IMR-90 (cell line): Measurements from ENCODE around the gene FYCO1. TPM values are rescaled to one million over a fixed set of nuclear protein-coding genes. Genes with fewer than 3 reads are reported as not detected.

ENCODE experiments used
- ATAC-seq: fragments of 200-7000 bp; cut with Tn5 transposase; 2 replicates; pipeline ENCODE4 v1.9.1; 2020; ENCODE audit warnings: low read depth, mild to moderate bottlenecking, moderate library complexity
- BruUV-seq: library from RNA; stranded (reverse); fragments of 400-500 nt; replicated peaks from 2 replicates; lab custom pipeline; 2021; lab: Mats Ljungman, UMichigan
- CTCF ChIA-PET: fragments of 300-600 bp; formaldehyde crosslinking; extraction: SDS; loops from one replicate; lab custom pipeline; 2021; ENCODE audit warnings: antibody characterized with exemption; lab: Yijun Ruan, JAX
- POLR2A ChIA-PET: fragments of 300-600 bp; sonication (Branson Sonifier 250); formaldehyde crosslinking; loops from one replicate; lab custom pipeline; 2022; ENCODE audit warnings: antibody characterized with exemption; ENCODE audit not compliant: unreplicated experiment; lab: Charles Lee
- DNase-seq: peaks from one replicate; pipeline ENCODE4 v3.0.0; 2013
- H2AFZ ChIP-seq: replicated peaks from 2 replicates; pipeline ENCODE3; 2013; ENCODE audit warnings: low read length, mild to moderate bottlenecking; ENCODE audit not compliant: poor library complexity
- H2AK5ac ChIP-seq: 2 replicates; pipeline ENCODE4 v1.6.1; 2013; ENCODE audit warnings: low read depth, low read length, inconsistent platforms
- H2AK9ac ChIP-seq: replicated peaks from 2 replicates; pipeline ENCODE3; 2013; ENCODE audit warnings: mild to moderate bottlenecking, low read depth, low read length, moderate library complexity; ENCODE audit not compliant: poor library complexity
- H2BK120ac ChIP-seq: 2 replicates; pipeline ENCODE4 v1.6.1; 2013; ENCODE audit warnings: low read depth, low read length, inconsistent platforms
- H2BK15ac ChIP-seq: 3 replicates; pipeline ENCODE4 v1.6.1; 2013; ENCODE audit warnings: low read depth, low read length, inconsistent platforms
- H2BK20ac ChIP-seq: 2 replicates; pipeline ENCODE4 v1.6.1; 2013; ENCODE audit warnings: low read depth, mild to moderate bottlenecking, inconsistent platforms, low read length, moderate library complexity
- H2BK5ac ChIP-seq: 2 replicates; pipeline ENCODE4 v1.6.1; 2013; ENCODE audit warnings: mild to moderate bottlenecking, low read depth, low read length, inconsistent platforms; ENCODE audit not compliant: poor library complexity, severe bottlenecking
- H3K14ac ChIP-seq: replicated peaks from 2 replicates; pipeline ENCODE4 v1.6.1; 2013; ENCODE audit warnings: low read depth, low read length, inconsistent platforms
- H3K18ac ChIP-seq: 2 replicates; pipeline ENCODE4 v1.6.1; 2013; ENCODE audit warnings: low read depth, low read length, control low read depth
- H3K23ac ChIP-seq: 2 replicates; pipeline ENCODE4 v1.6.1; 2013; ENCODE audit warnings: low read depth, low read length, inconsistent platforms
- H3K27ac ChIP-seq: 2 replicates; pipeline ENCODE4 v1.5.1; 2013; ENCODE audit warnings: mild to moderate bottlenecking, control low read depth, low read length; ENCODE audit not compliant: insufficient read depth
- H3K27me3 ChIP-seq: 2 replicates; pipeline ENCODE4 v1.6.1; 2013; ENCODE audit warnings: low read length; ENCODE audit not compliant: control insufficient read depth, insufficient read depth
- H3K36me3 ChIP-seq: 2 replicates; pipeline ENCODE4 v1.6.1; 2013; ENCODE audit warnings: low read length, mixed read lengths; ENCODE audit not compliant: control insufficient read depth, insufficient read depth
- H3K4ac ChIP-seq: 2 replicates; pipeline ENCODE4 v1.6.1; 2013; ENCODE audit warnings: low read depth, low read length, inconsistent platforms
- H3K4me1 ChIP-seq: 2 replicates; pipeline ENCODE4 v1.6.1; 2013; ENCODE audit warnings: low read length, mixed read lengths; ENCODE audit not compliant: control insufficient read depth, insufficient read depth
- H3K4me2 ChIP-seq: 2 replicates; pipeline ENCODE4 v1.6.1; 2013; ENCODE audit warnings: low read depth, mild to moderate bottlenecking, control low read depth, low read length, moderate library complexity
- H3K4me3 ChIP-seq: 2 replicates; pipeline ENCODE4 v1.5.1; 2013; ENCODE audit warnings: low read depth, mild to moderate bottlenecking, control low read depth, low read length, moderate library complexity; ENCODE audit not compliant: insufficient read depth
- H3K56ac ChIP-seq: 2 replicates; pipeline ENCODE4 v1.6.1; 2013; ENCODE audit warnings: low read length, inconsistent platforms; ENCODE audit not compliant: insufficient read depth; ENCODE audit errors: extremely low read depth
- H3K79me1 ChIP-seq, 2 experiments: 2 replicates each; pipeline ENCODE4 v1.6.1; 2013; ENCODE audit warnings: low read length in 2 of 2, inconsistent platforms in 1 of 2, low read depth in 1 of 2
- H3K9ac ChIP-seq: 2 replicates; pipeline ENCODE4 v1.6.1; 2013; ENCODE audit warnings: low read depth, low read length, control low read depth
- H3K9me1 ChIP-seq: 2 replicates; pipeline ENCODE4 v1.6.1; 2013; ENCODE audit warnings: low read length, inconsistent platforms; ENCODE audit not compliant: insufficient read depth
- H3K9me3 ChIP-seq: 2 replicates; pipeline ENCODE4 v1.6.1; 2013; ENCODE audit warnings: low read length; ENCODE audit not compliant: control insufficient read depth, insufficient read depth
- H4K20me1 ChIP-seq: 2 replicates; pipeline ENCODE4 v1.6.1; 2013; ENCODE audit warnings: low read length, inconsistent platforms; ENCODE audit not compliant: insufficient read depth
- H4K5ac ChIP-seq: 2 replicates; pipeline ENCODE4 v1.6.1; 2013; ENCODE audit warnings: mild to moderate bottlenecking, low read depth, low read length, control low read depth
- H4K8ac ChIP-seq, 2 experiments: 2 replicates each; pipeline ENCODE4 v1.6.1; 2013; ENCODE audit warnings: low read depth in 2 of 2, low read length in 2 of 2, control low read depth in 1 of 2, inconsistent platforms in 1 of 2
- H4K91ac ChIP-seq: 2 replicates; pipeline ENCODE4 v1.6.1; 2013; ENCODE audit warnings: low read depth, low read length, inconsistent platforms; ENCODE audit not compliant: insufficient read depth
- MXI1 ChIP-seq: IDR thresholded peaks from 2 replicates; pipeline ENCODE4 v1.6.1; 2012; ENCODE audit warnings: low read depth, mild to moderate bottlenecking, low read length, moderate library complexity, borderline replicate concordance
- POLR2A ChIP-seq: IDR thresholded peaks from 2 replicates; pipeline ENCODE4 v1.6.1; 2012; ENCODE audit warnings: mild to moderate bottlenecking, low read depth, low read length
- SMC3 ChIP-seq: fragments of 150-350 bp; IDR thresholded peaks from 2 replicates; pipeline ENCODE4 v1.6.1; 2016; ENCODE audit warnings: low read depth, mild to moderate bottlenecking, antibody characterized with exemption, low read length, moderate library complexity
- WGBS, 2 experiments: methylation state at CpG; one replicate each; pipeline versions ENCODE4 v1.1.5 to v1.1.7; 2013; ENCODE audit warnings: missing lambda C conversion rate in 2 of 2; ENCODE audit not compliant: insufficient read length in 1 of 2; ENCODE audit errors: extremely low coverage in 2 of 2; 5-methylcytosine and 5-hydroxymethylcytosine counted together
- dilution Hi-C: fragments of 300-500 bp; cut with HindIII; formaldehyde crosslinking; loops from one replicate; pipeline ENCODE4 v1.14.3; 2018; ENCODE audit warnings: low sequenced_read_pairs; ENCODE audit not compliant: unreplicated experiment
- in situ Hi-C: fragments of 300-500 bp; cut with MboI; formaldehyde crosslinking; loops from 3 replicates; pipeline ENCODE4 v1.14.3; 2019; ENCODE audit warnings: low sequenced_read_pairs, inconsistent platforms, mixed read lengths
- intact Hi-C: fragments of 100-400 bp; cut with micrococcal nuclease; formaldehyde crosslinking; loops from 2 replicates; pipeline ENCODE4 v1.10.0; 2022
- polyA plus RNA-seq, 3 experiments: library from polyadenylated mRNA; depleted of rRNA; stranded (reverse); fragments of >200 nt; gene quantifications; 2 replicates each; pipeline ENCODE4 v1.2.3, GENCODE V29; 2012; ENCODE audit warnings: low replicate concordance in 1 of 3
- total RNA-seq: library from RNA; depleted of rRNA; stranded (reverse); fragments of >200 nt; gene quantifications from 2 replicates; pipeline ENCODE4 v1.2.3, GENCODE V29; 2012
- TF ChIP-seq, protein P1 (sequence below): fragments of 150-350 bp; IDR thresholded peaks from 2 replicates; pipeline ENCODE4 v1.6.1; 2016; ENCODE audit warnings: low read depth, mild to moderate bottlenecking, low read length, moderate library complexity, borderline replicate concordance
- TF ChIP-seq, protein P2 (sequence below): fragments of 150-350 bp; IDR thresholded peaks from 2 replicates; pipeline ENCODE4 v1.6.1; 2017; ENCODE audit warnings: mild to moderate bottlenecking, antibody characterized with exemption, low read length, low read depth

Gene FYCO1
- total and polyA plus RNA-seq, 2 of the 4 experiments (the other 2 are of a cell fraction) = 13.7 to 20.1 TPM

DNA sequence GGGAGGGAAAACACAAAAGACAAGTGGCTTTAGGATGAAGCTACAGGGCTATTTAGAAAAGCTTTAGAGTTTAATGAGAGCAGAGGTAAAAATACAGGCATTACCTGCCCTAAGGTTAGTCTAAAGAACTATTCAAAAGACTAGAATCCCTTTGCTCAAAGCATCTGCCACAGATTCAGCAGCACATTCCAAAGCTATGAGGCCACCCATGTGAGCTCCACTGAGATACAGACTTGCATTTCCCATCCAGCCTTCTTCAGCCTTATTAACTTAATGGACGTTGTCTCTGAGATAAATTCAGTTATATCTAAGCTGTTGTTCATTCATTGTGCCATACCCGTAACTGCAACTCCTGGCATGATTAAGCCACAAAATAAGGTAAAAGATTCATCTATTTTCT is 26.9 kb downstream of the FYCO1 start:
- intact Hi-C loops = no loop called here
- peak overlapping the region; percentile 50 for H2BK20ac ChIP-seq

More for the DNA sequence above, 26.9 kb downstream of the FYCO1 start:
- ChIA-PET CTCF (interaction anchor here (1.6 to 2.4 kb wide), 3 partner anchors 30 to 119 kb away, joined by 4 to 9 read pairs (median 5); no protein-coding TSS in a partner anchor), POLR2A (interaction anchor here (0.8 kb wide), 1 partner anchor 20 kb away, joined by 3 read pairs; no protein-coding TSS in a partner anchor)
- BruUV-seq = no TSS peak
- H2AFZ ChIP-seq = no peak overlapping the region
- no peaks in the 10 kb centered on the region for H3K9me3 ChIP-seq
- H3K9me1 ChIP-seq = peaks cover 15% of the 10 kb centered on the region
- peaks cover 0 to 3% of the 10 kb centered on the region in 2 experiments; a peak in 1 of 4 replicates for H3K79me1 ChIP-seq
- H2BK120ac ChIP-seq = peak overlapping the region; percentile 42
- no peak for TF ChIP-seq SMC3
- TF ChIP-seq, protein P1, sequence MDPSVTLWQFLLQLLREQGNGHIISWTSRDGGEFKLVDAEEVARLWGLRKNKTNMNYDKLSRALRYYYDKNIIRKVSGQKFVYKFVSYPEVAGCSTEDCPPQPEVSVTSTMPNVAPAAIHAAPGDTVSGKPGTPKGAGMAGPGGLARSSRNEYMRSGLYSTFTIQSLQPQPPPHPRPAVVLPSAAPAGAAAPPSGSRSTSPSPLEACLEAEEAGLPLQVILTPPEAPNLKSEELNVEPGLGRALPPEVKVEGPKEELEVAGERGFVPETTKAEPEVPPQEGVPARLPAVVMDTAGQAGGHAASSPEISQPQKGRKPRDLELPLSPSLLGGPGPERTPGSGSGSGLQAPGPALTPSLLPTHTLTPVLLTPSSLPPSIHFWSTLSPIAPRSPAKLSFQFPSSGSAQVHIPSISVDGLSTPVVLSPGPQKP = no peak
- TF ChIP-seq MXI1 = no peak
- TF ChIP-seq, protein P2, sequence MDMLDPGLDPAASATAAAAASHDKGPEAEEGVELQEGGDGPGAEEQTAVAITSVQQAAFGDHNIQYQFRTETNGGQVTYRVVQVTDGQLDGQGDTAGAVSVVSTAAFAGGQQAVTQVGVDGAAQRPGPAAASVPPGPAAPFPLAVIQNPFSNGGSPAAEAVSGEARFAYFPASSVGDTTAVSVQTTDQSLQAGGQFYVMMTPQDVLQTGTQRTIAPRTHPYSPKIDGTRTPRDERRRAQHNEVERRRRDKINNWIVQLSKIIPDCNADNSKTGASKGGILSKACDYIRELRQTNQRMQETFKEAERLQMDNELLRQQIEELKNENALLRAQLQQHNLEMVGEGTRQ = no peak
- TF ChIP-seq POLR2A = no peak
- H2BK15ac ChIP-seq = peak overlapping the region; percentile 1; the same call in 1 of the 3 replicates
- H3K36me3 ChIP-seq = peaks cover 51% of the 10 kb centered on the region
- H3K9ac ChIP-seq = no peak overlapping the region
- no peak overlapping the region for H2AK9ac ChIP-seq
- peaks cover 10% of the 10 kb centered on the region for H3K4me1 ChIP-seq
- H4K20me1 ChIP-seq = peaks cover 14% of the 10 kb centered on the region
- WGBS, 2 experiments = no CpG with 5 or more reads among the region's 2 CpGs
- in situ Hi-C loops (no loop called here), dilution Hi-C loops (no loop called here)
- H3K4me2 ChIP-seq = no peak overlapping the region
- H3K18ac ChIP-seq = no peak overlapping the region
- no peak overlapping the region for H3K56ac ChIP-seq
- H2BK5ac ChIP-seq = no peak overlapping the region
- peak overlapping the region; percentile 64; the same call in 1 of the 2 replicates for H3K4ac ChIP-seq
- H3K27ac ChIP-seq = no peak overlapping the region
- peak overlapping the region; percentile 66; the same call in 1 of the 2 replicates for H4K91ac ChIP-seq
- no peak overlapping the region for H4K5ac ChIP-seq
- ATAC-seq (peak; percentile 73), DNase-seq (peak; percentile 77)
- H4K8ac ChIP-seq = no peak overlapping the region
- H2AK5ac ChIP-seq = peak overlapping the region; percentile 84
- no peak overlapping the region for H3K4me3 ChIP-seq
- H3K14ac ChIP-seq = 0 out of 2 replicates have a peak overlapping the region, but pooled peaks have one; percentile 31
- no peak overlapping the region for H3K23ac ChIP-seq
- no peaks in the 10 kb centered on the region for H3K27me3 ChIP-seq
